Activated CD8-positive, alpha-beta memory T cell treated with anti-CD3 and anti-CD28 coated beads, Interleukin-2, amount 50 U/mL, for 1 hour (primary cell): ENCODE results near the gene AKR1E2.

Experiments
- DNase-seq: peaks from one replicate; pipeline ENCODE4 v3.0.0-alpha.2; 2020; ENCODE audit errors: extremely low read depth

AKR1E2 gene

DNA sequence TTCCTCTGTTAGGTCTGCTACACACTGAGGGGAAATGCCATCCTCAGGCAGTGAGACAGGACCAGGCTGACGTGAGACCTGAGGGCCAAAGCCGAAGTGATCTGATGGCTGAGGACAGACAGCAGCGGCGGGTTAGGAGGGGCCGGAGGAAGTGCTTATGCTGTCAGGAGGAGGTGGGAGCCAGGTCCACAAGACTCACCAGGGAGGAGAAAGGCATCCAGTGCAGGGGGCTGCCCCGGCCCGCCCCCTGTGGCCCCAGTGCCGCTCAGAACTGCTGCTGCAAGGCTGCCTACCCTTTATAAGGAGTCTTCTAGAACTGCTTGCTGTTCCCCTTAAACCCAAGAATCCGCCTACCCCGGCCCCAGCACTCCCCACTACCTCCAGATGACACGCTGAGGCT is 19.8 kb downstream of the AKR1E2 start:
- no peak for DNase-seq

DNA sequence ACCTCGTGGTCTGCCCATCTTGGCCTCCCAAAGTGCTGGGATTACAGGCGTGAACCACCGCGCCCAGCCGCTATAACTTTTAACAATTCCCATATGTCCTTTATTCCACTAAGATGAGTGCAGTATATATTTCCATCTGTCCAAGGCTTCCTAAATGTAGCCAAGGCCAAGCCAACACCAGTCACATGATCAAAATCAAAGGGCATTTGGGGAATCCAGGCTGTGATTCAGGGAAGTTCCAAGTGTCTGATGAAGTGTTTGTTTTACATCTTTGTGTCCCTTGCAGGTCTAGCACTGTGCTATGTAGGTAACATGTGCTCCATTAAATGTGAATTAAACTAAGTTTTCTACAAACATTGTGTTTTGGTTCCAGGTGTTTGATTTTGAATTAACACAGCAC is 20.8 kb downstream of the AKR1E2 start:
- no peak for DNase-seq

DNA sequence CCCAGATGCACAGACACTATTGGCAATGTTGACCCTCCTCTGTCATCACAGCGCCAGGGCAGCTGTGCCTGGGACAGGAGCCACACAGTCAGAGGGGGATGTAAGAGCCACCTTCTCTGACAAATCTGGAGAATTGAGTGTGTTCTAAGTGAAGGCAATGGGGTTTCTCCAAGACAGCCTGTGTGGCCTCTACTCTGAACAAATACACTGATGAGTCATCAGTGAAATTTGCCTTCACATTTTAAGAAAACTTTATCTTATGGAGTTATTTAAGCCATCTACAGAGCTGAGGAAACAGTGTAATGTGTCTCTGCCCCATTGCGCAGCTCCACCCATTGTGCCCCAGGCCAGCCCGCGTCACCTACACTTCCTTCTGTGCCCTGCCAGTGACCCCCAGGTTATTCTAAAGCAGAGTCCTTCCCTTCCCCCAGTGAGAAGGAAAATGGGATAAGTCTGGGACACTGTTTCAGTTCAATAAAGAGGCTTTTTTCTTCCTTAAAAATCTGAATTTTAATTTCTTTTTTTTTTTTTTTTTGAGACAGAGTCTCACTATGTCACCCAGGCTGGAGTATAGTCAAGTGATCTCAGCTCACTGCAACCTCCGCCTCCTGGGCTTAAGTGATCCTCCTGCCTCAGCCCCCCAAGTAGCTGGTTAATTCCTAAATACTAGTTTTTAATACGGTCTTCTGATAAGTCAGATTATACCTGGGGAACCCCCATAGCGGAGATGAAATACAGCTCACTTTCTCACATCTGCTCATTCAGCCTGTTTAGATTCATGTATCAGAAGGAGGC is 21.8 kb downstream of the AKR1E2 start:
- no peak for DNase-seq

DNA sequence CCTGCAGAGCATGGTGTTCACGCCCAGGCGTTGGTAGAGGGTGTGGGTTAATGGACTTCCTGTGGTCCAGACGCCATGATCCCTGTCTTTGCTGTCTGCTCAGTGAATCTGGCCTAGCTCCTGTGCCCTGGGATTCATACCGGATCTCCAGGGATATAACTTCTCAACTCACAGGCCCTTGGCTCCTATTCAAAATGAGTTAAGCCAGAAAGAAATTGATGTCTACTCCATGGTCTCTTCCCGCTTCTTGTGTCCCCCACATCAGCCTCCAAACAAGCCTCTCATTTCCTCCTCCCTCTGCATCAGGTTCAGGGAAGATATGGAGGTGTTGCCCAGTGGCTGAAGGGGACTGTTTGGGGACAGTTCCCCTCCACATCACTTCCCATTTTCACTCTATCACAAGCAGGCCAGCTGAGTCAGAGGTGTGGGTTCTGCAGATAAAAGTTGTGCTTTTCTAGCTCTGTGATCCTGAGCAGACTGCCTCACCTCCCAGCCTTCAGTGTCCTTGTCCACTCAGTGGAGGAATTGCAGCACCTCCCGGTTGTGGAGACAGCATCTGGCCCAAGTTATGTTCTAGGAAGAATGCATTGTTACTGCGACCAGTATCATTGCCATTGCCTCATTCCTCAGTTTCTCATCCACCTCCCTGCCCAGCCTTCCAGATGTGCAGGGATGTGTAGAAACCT is 22.5 kb downstream of the AKR1E2 start:
- no peak for DNase-seq

DNA sequence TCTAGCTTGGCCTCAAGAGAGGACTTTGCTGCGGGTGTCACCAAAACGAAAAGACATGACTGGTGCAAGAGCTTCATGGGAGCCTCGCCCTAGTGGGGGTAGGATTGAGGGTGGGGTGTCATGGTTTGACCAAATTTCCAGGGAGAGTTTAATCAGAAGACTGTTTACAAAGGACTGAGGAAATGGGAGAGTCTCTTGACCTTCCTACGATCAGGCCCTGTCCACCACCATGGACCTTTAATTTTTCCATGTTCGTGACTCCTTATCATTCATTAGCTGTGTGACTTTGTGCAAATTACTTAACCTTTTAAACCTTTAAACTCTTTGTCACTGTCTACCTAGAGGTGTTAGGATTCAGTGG is 23.0 kb downstream of the AKR1E2 start:
- DNase-seq: no peak

DNA sequence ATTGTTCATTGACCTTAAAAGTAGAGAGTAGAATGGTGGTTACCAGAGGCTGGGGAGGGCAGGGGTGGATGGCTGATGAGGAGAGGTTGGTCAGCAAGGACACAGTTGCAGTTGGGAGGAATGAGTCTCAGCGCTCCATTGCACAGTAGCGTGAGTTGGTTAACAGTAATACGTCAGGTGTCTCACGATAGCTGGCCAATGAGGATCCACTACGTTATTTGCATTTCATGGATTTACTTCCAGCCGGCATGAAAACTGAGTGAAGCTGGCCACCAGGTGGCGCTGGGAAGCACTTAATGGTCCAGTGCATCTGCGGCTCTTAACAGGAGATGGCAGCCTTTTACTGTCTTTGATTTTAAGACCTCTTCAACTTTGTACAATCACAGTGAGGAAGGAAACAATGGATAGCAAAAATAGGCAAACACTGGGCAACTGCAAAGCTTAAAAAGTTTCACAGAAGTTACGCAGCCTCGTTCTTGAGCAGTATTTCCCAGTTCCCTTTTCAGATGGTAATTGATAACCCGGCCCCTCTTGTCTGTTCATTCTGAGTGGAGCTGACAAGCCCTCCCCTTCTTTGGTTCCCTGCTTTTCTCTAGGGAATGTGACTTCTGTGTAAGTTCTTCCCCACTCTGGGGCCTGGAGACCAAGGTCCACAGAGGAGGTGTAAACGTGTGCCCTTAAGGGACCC is 23.7 kb downstream of the AKR1E2 start:
- DNase-seq: peak; percentile 25

DNA sequence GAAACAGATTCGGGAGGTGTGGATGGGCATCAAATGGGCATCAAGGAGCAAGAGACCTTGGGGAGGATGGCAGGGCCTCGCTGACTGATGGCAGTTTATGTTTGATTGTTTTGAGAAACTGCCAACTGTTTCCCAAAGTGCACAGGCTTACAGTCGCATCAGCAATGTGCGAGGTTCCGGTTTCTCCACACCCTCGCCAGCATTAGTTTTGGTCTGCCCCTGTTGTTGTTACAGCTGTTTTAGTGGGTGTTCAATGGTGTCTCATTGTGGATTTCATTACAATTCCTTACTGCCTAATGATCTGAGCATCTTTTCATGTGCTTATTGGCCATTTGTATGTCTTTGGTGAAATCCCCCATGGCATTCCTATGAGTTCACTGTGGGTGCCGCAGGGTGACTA is 24.4 kb downstream of the AKR1E2 start:
- DNase-seq: no peak

DNA sequence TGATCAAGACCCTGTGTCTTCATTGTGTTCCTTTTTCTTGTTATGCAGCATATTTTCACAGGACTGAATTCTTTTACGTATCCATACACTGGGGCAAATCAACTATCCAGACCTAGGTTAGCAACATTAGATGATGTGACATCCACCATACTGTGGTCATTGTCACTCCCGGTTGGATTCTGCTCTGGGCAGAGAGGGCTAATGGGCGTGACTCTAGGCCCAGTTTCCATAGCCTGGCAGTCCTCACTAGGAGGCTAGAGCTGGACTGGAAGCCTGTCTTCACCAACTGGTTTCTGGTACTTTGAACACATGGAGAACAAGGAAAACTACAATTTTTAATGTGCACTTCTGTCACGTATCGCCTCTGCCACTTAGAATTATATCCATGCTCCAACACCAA is 25.2 kb downstream of the AKR1E2 start:
- no peak for DNase-seq

DNA sequence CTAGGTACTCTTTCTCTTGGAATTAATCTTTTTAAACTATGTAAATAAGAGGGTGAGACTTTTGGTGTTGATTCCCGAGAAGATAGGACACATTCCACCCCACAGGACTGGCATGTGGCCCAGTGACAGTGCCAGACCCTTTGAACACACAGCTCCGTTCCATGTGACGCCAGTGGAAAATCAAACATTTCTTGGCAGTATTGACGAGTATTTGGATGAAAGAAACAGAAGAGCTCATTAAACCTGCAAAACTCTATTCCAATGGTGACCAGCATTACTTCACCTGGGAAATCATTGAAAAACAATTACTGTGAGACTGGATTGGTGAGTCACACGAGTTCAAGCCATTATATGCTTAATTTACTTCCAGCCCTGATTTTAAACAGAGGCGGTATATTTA is 25.8 kb downstream of the AKR1E2 start:
- no peak for DNase-seq

DNA sequence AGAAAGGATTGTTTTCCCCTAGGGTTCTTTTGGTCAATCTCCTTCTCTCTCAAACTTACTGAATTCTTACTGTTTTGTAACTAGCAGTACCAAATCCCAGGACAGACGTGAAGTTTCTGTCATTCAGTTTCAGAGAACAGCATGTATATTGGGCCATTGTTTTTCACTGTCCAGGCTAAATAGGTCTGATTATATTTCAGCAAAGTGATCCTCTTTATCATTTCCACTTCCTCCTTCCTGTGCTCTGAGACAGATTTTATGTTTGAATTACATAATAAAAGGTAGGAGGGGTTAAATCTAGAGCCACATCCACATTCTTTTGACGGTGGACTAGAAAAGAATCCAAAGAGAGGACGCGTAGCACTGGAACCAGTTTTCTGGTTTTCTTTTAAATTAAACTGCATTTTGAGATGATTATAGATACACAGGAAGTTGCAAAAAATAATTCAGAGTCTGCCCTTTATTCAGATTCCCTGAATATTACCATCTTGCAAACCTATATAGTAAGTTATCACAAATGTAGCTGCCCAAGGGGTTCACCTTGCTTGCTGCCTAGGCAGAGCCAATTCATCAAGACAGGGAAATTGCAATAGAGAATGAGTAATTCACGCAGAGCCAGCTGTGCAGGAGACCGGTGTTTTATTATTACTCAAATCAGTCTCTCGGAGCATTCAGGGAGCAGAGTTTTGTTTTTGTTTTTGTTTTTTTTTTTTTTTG is 40.1 kb downstream of the AKR1E2 start:
- no peak for DNase-seq

DNA sequence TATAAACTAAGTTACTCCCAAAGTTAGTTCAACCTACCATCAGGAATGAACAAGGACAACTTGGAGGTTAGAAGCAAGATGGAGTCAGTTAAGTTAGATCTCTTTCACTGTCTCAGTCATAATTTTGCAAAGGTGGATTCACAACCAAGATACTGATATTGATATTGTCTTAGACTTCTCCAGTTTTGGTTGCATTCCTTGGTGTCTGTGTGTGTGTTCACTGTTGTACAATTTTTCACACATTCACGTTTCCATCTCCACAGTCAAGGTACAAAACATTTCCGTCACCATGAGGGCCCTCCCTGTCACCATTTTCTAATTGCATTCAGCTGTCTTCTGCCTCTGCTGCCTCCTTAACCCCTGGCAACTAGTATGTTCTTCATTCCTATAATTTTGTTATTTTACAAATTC is 41.1 kb downstream of the AKR1E2 start:
- DNase-seq: no peak

DNA sequence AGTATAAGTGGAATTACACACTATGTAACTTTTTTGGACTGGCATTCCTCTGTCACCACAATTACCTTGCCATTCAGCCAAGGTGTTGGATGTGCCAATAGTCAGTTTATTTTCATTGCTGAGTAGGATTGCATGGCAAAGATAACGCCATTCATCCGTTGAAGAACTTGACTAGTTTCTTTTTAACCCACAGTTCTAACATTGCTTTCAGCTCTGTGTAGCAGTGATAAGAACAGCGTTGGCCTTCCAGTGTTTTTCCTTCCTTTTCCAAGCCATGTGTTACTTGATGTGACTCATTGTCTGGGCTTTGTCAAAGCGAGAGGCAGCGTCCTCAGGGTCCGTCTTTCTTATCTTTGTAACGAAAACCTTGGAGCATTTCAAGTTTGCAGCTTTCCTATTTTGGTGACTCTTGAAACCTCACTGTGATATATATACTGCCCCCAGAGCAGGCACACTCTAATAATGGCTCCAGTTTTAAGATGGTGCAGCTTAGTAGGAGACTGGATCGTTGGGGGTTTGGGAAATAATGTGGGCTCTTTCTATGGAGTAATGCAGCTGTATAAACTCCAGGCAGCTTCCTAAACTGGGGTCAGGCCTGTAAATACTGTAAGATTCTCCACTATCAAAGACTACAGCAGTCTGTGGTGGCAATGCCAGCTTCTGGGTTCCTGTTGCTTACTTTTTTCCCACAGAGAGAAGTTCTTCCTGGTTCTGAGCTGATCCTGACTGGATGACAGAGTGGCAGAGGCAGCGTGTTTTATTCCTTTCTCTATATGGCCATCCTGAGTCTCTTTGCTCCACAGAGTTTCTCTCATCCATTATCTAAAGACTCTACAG is 41.7 kb downstream of the AKR1E2 start:
- DNase-seq: no peak

DNA sequence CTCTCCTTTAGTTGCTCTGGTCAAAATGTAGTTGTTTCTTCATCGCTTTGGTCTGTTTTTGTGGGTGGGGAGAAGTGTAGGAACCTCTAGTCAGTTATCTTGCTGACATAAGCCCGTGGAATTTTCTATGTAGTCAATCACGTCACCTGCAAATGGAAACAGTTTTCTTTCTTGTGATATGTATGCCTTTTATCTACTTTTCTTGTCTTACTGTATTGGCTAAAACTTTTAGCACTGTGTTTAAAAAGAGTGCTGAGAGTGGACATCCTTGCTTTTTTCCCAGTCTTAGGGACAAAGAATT is 42.3 kb downstream of the AKR1E2 start:
- DNase-seq: no peak

DNA sequence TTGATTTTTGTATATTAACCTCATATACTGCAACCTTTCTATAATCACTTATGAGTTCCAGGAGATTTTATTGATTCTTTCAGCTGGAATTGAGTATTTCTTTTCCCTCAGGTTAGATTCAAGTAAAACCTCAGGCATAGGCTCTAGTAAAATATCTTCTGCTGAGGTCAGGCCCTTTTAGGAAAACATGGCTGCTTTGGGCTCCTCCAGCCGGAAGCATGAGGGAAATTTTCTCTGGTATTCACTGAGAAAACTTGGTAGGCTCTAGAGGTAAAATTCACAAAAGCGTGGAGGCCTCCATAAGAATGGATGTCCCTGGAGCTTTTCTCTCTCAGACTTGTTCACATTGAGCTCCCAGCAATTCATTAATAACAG is 56.7 kb downstream of the AKR1E2 start:
- DNase-seq: no peak

DNA sequence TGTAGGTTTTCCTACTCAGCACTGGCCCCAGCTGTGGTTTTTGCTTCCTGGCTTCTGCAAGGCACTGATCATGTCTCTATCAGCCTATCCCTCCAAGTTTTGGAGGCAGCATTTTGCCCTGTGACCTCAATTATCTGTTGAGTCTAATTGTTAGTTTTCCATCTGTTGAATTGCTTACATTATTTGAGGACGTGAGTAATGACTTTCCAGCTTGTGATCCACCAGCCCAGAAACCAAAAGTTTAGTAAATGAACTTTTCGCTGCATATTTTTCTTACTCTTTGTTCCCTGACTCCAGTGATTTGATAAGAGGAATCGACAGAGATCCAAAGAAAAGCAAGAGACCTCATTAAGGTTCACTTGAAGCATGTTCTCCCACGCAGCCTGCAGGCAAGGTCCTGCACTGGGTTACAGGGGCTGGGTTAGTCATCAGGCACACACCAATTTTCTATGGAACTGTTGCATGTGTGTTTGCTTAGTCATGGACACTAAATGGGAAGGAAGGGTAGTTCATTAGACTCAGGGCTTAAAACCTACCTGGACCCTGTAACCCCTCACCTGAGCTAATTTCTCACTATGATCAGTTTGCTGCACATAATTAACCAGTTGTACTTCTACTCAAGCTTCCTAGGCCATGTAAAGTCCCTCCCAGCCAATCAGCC is 57.2 kb downstream of the AKR1E2 start:
- DNase-seq: no peak

DNA sequence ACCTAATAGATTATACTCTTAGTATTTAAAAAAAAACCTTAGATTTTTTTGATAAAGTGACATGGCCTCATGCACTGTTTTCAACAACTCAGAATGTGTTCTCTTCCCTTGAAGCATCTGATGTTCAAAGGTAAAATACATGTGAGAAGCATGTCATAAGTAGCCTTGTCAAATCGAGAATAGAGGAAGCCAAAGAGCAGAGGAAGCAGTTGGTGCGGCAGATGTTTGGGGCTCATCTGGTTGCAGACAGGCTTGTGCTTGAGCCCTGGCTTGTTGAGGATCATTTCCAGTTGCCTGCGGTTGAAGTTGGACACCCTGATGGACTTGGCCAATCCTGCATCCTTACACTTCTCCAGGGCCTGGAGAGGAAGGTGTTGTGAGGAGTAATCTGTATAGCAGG is 59.2 kb downstream of the AKR1E2 start:
- DNase-seq: no peak

DNA sequence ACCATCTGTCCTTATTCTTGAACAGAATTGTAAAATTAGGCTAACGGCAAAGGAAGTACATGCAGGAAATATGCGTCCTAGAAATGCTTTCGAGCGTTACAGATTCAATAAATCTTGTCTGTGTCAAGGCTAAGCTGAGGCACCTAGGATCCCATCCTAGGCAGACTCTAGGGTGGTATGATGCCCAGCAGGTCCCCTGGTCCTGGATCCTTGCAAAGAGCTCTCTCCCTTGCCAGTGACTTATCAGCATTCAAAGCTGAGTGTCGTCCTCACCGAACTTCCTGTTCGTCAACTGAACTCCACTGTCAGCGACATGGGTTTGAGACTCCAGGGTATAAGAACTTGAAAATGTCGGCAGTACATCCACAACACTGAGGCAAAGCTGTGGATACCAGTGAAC is 61.5 kb downstream of the AKR1E2 start:
- no peak for DNase-seq

DNA sequence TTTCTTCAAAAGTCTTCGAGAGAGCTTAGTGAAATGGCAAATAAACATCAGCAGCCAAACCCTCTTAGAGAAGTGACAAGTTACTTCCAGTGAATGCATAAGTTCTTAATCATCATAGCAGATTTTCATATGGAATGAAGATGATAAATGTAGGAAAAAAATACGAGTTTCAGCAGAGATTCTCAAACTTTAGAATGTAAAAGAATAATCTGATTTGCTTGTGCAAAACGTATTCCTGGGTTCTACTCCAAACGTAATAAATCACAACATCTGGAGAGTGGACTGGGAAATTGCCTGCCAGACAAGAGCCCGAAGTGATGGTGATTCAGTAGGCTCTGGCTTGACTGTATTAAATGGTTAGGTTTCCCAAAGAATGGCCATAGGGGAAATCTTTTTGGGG is 62.2 kb downstream of the AKR1E2 start:
- no peak for DNase-seq

DNA sequence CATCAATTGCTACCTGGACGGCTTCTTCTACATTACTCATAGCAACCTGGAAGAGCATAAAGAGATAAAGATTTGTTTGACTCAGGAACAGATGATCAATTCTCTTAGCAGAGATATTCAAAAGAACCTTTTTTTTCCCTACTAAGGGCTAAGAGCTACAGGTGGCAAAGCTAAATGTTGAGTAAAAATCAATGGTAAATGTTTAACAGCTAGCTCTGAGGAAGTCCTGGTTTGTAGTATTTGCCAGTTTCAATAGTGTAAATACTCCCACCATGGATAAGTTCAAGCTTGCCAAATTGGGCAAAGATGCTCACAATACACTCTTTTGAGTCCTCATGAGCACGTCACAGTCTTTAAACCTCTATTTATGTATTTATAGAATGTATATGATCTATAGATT is 64.0 kb downstream of the AKR1E2 start:
- no peak for DNase-seq

DNA sequence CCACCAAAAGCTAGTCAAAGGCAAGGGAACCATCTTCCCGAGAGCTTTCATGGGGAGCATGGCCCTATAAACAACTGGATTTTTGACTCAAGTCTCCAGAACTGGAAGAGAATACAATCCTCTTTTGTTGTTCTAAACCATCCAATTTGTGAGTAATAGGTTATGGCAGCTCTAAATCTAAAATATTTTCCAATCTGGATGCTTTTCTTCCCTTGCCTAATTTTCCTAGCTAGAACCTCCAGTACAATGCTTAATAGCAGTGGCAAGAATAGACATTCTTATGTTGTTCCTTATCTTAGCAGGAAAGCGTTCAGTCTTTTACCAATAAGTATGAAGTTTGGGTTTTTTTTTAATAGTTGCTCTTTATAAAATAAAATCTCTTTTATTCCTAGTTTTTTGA is 66.7 kb downstream of the AKR1E2 start:
- DNase-seq: no peak

DNA sequence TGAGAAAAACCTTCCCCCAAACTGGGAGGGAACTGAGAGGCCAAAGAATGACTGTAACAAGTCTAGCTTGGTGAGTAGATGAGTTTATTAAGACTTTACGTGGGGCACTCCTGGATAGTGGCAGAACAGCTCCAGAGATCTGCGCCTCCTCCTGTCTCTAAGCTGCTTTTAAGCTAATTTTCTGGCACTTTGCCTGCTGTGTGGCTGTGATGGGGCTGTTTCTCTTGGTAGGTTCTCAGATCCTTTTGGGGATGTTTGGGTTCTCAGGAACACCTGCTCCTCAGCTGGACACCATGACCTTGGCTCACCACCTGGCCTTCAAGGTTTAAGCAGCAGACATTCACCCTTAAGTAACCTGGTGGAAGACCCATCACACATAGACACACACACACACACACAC is 68.3 kb downstream of the AKR1E2 start:
- DNase-seq: no peak
